AML-193 (cell line): ENCODE data around the gene PAX7.

ENCODE experiments used
- DNase-seq, 2 experiments: peaks; one replicate each; lab custom pipeline; 2025; lab: John Stamatoyannopoulos, UW

PAX7 gene

DNA sequence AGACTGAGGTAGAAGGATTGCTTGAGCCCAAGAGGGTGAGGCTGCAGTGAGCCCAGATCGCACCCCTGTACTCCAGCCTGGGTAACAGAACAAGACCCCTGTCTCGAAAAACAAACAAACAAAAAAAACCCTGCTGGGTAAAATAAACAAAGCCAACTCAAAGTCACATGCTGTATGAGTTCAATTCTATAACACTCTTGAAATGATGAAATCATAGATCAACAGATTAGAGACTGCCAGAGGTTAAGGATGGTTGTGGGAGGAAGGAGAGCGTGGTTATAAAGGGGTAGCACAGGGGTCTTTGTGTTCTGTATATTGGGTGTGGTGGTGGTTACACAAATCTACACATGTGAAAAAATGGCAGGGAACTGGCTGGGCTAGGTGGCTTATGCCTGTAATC, 166.3 kb downstream of the PAX7 start:
- no peak for DNase-seq
